KMS-11 (cell line): Measurements from ENCODE around the gene LGSN.
"Not testable (repeated sequence)": the region's sequence is repeated elsewhere in the genome, so short reads cannot be mapped to it uniquely, and the experiment has no call there.

ENCODE experiments used
- H2AFZ ChIP-seq: fragments of 200-600 bp; sonication (generic); 2 replicates; pipeline ENCODE4 v1.6.1; 2016; ENCODE audit warnings: antibody characterized with exemption, mixed run types, low read depth
- H3K27ac ChIP-seq: fragments of 200-600 bp; sonication (generic); 2 replicates; pipeline ENCODE4 v1.6.1; 2016; ENCODE audit warnings: mild to moderate bottlenecking, mixed run types
- H3K27me3 ChIP-seq: fragments of 200-600 bp; sonication (generic); 2 replicates; pipeline ENCODE4 v1.6.1; 2017; ENCODE audit warnings: mild to moderate bottlenecking, low read depth, mixed run types, moderate library complexity; ENCODE audit not compliant: insufficient read depth
- H3K36me3 ChIP-seq: fragments of 200-600 bp; sonication (generic); 2 replicates; pipeline ENCODE4 v1.6.1; 2017; ENCODE audit warnings: mild to moderate bottlenecking, mixed run types; ENCODE audit not compliant: insufficient read depth
- H3K4me1 ChIP-seq: fragments of 200-600 bp; sonication (generic); 2 replicates; pipeline ENCODE4 v1.6.1; 2016; ENCODE audit warnings: mild to moderate bottlenecking, low read depth, mixed run types; ENCODE audit not compliant: poor library complexity, severe bottlenecking
- H3K4me2 ChIP-seq: fragments of 200-600 bp; sonication (generic); 2 replicates; pipeline ENCODE4 v1.7.0; 2016; ENCODE audit warnings: mild to moderate bottlenecking, mixed run types
- H3K4me3 ChIP-seq: fragments of 200-600 bp; sonication (generic); IDR thresholded peaks from 2 replicates; pipeline ENCODE4 v1.6.1; 2017; ENCODE audit warnings: low read depth, low read length, mixed read lengths; ENCODE audit not compliant: insufficient read depth
- H3K79me2 ChIP-seq: fragments of 200-600 bp; sonication (generic); 2 replicates; pipeline ENCODE4 v1.6.1; 2016; ENCODE audit warnings: low read depth, mixed run types; ENCODE audit not compliant: insufficient read depth
- H3K9ac ChIP-seq: fragments of 200-600 bp; sonication (generic); 2 replicates; pipeline ENCODE4 v1.6.1; 2016; ENCODE audit warnings: mild to moderate bottlenecking, mixed run types
- H4K20me1 ChIP-seq: fragments of 200-600 bp; sonication (generic); 2 replicates; pipeline ENCODE4 v1.6.1; 2016; ENCODE audit warnings: mild to moderate bottlenecking, mixed run types; ENCODE audit not compliant: insufficient read depth
- TF ChIP-seq, protein P1 (sequence below): fragments of 200-600 bp; sonication (generic); conservative IDR thresholded peaks from 2 replicates; pipeline ENCODE4 v1.6.1; 2017; ENCODE audit warnings: low read depth, mild to moderate bottlenecking, antibody characterized with exemption, low read length, moderate library complexity, mixed read lengths

The LGSN gene

GRCh38 chr6:63236398-63236817, 83.4 kb downstream of the LGSN start:
- Histone ChIP-seq H3K27ac (no peak overlapping the region), H3K36me3 (no peaks in the 10 kb centered on the region), H3K79me2 (no peaks in the 10 kb centered on the region), H2AFZ (no peak overlapping the region), H3K9ac (no peak overlapping the region), H3K4me2 (no peak overlapping the region), H4K20me1 (no peaks in the 10 kb centered on the region), H3K27me3 (no peaks in the 10 kb centered on the region), H3K4me3 (no peak overlapping the region), H3K4me1 (no peaks in the 10 kb centered on the region)
- TF ChIP-seq, protein P1, sequence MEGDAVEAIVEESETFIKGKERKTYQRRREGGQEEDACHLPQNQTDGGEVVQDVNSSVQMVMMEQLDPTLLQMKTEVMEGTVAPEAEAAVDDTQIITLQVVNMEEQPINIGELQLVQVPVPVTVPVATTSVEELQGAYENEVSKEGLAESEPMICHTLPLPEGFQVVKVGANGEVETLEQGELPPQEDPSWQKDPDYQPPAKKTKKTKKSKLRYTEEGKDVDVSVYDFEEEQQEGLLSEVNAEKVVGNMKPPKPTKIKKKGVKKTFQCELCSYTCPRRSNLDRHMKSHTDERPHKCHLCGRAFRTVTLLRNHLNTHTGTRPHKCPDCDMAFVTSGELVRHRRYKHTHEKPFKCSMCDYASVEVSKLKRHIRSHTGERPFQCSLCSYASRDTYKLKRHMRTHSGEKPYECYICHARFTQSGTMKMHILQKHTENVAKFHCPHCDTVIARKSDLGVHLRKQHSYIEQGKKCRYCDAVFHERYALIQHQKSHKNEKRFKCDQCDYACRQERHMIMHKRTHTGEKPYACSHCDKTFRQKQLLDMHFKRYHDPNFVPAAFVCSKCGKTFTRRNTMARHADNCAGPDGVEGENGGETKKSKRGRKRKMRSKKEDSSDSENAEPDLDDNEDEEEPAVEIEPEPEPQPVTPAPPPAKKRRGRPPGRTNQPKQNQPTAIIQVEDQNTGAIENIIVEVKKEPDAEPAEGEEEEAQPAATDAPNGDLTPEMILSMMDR: no peak

DNA sequence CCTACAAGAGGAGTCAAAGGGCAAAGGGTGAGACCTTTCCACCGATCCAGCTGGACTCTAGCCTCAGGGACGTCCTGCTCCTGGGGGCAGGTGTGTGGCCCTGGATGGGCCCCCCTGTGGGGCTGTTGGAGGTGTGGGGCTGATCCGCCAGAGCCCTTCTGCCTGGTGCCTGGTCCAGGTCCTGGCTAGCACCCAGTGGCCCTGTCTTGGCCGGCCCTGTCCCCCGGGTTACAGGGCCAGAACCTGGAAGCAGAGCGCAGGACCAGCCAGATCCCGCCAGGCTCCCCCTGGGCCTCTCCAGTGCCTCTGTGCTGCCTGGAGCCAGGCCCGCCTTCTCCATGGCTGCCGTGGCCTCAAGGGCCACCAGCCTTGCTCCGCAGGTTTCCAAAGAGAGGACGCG, 89.3 kb downstream of the LGSN start:
- H3K4me2 ChIP-seq, H3K36me3 ChIP-seq, H3K27ac ChIP-seq, H3K4me1 ChIP-seq, H3K79me2 ChIP-seq, H3K4me3 ChIP-seq, H2AFZ ChIP-seq, H4K20me1 ChIP-seq, H3K27me3 ChIP-seq, H3K9ac ChIP-seq: not testable (repeated sequence)

- H3K9ac ChIP-seq, H3K36me3 ChIP-seq, H3K79me2 ChIP-seq, H3K4me1 ChIP-seq, H4K20me1 ChIP-seq, H3K27ac ChIP-seq, H3K27me3 ChIP-seq, H3K4me3 ChIP-seq, H2AFZ ChIP-seq, H3K4me2 ChIP-seq: not testable (repeated sequence)
These were observed 89.8 kb downstream of the LGSN start for GRCh38 chr6:63230027-63230426.

- H3K9ac ChIP-seq, H3K27ac ChIP-seq, H3K4me2 ChIP-seq, H3K4me1 ChIP-seq, H3K27me3 ChIP-seq, H4K20me1 ChIP-seq, H2AFZ ChIP-seq, H3K36me3 ChIP-seq, H3K4me3 ChIP-seq, H3K79me2 ChIP-seq: not testable (repeated sequence)
These were observed 91.6 kb downstream of the LGSN start for GRCh38 chr6:63227928-63228894.

DNA sequence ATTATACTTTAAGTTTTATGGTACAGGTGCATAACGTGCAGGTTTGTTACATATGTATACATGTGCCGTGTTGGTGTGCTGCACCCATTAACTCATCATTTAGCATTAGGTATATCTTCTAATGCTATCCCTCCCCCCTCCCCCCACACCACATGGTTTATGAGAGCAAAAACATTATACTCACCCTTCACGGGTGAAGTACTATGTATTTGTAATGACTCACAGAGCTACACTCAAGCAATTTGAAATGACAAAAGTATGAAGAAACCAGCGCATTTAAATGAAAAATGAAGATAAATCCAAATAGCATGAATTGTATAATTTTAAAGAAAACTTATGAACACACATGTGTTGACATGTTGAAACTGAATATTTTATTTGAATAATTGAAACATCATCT, 93.8 kb downstream of the LGSN start:
- H3K27ac ChIP-seq, H3K9ac ChIP-seq, H2AFZ ChIP-seq, H3K4me2 ChIP-seq, H3K36me3 ChIP-seq, H3K4me3 ChIP-seq, H3K4me1 ChIP-seq, H4K20me1 ChIP-seq, H3K79me2 ChIP-seq, H3K27me3 ChIP-seq: not testable (repeated sequence)
